Activated CD8-positive, alpha-beta T cell treated with anti-CD3 and anti-CD28 coated beads for 36 hours (primary cell): ENCODE data around the gene BABAM1. TPM values are rescaled to one million over a fixed set of nuclear protein-coding genes. Genes with fewer than 3 reads are reported as not detected.
A peak's percentile ranks its signal among the peaks of the same experiment; 100 is the strongest.
"Not testable (repeated sequence)": the region's sequence is repeated elsewhere in the genome, so short reads cannot be mapped to it uniquely, and the experiment has no call there.

Source experiments
- ATAC-seq: fragments of 200-7000 bp; cut with Tn5 transposase; one replicate; pipeline ENCODE4 v1.10.0; 2021; ENCODE audit warnings: mild to moderate bottlenecking, moderate library complexity
- CTCF ChIA-PET: fragments of 350-600 bp; sonication (Branson Sonifier 250); formaldehyde crosslinking; loops from one replicate; lab custom pipeline; 2021; ENCODE audit warnings: antibody characterized with exemption; lab: Charles Lee
- POLR2A ChIA-PET: fragments of 350-600 bp; sonication (Branson Sonifier 250); formaldehyde crosslinking; loops from one replicate; lab custom pipeline; 2021; ENCODE audit warnings: antibody characterized with exemption; lab: Charles Lee
- DNase-seq: peaks from one replicate; pipeline ENCODE4 v3.0.0-alpha.2; 2020
- H3K27ac Mint-ChIP-seq: one replicate; pipeline ENCODE4 v1.8.0; 2021; ENCODE audit warnings: mild to moderate bottlenecking, mixed read lengths
- H3K27me3 Mint-ChIP-seq: one replicate; pipeline ENCODE4 v1.8.0; 2021; ENCODE audit warnings: mixed read lengths
- H3K36me3 Mint-ChIP-seq: one replicate; pipeline ENCODE4 v1.8.0; 2021; ENCODE audit warnings: low read depth, mixed read lengths
- H3K4me1 Mint-ChIP-seq: one replicate; pipeline ENCODE4 v1.8.0; 2021; ENCODE audit warnings: low read depth, mixed read lengths
- H3K4me3 Mint-ChIP-seq: one replicate; pipeline ENCODE4 v1.8.0; 2021; ENCODE audit warnings: mild to moderate bottlenecking, moderate library complexity, mixed read lengths
- H3K9me3 Mint-ChIP-seq: one replicate; pipeline ENCODE4 v1.8.0; 2021; ENCODE audit warnings: mixed read lengths
- intact Hi-C: fragments of 100-400 bp; cut with micrococcal nuclease; formaldehyde crosslinking; loops from one replicate; pipeline ENCODE4 v1.10.0; 2022
- total RNA-seq, 2 experiments: library from RNA; stranded (reverse); gene quantifications; one replicate each; pipeline ENCODE4 v1.2.3, GENCODE V29; 2021
- TF ChIP-seq, protein P1 (sequence below): fragments of 200-600 bp; IDR thresholded peaks from one replicate; pipeline ENCODE4 v1.8.0; 2022; ENCODE audit warnings: antibody characterized with exemption, mild to moderate bottlenecking

Gene BABAM1
- total RNA-seq, 2 experiments from 2014 or later = 105 to 106 TPM

DNA sequence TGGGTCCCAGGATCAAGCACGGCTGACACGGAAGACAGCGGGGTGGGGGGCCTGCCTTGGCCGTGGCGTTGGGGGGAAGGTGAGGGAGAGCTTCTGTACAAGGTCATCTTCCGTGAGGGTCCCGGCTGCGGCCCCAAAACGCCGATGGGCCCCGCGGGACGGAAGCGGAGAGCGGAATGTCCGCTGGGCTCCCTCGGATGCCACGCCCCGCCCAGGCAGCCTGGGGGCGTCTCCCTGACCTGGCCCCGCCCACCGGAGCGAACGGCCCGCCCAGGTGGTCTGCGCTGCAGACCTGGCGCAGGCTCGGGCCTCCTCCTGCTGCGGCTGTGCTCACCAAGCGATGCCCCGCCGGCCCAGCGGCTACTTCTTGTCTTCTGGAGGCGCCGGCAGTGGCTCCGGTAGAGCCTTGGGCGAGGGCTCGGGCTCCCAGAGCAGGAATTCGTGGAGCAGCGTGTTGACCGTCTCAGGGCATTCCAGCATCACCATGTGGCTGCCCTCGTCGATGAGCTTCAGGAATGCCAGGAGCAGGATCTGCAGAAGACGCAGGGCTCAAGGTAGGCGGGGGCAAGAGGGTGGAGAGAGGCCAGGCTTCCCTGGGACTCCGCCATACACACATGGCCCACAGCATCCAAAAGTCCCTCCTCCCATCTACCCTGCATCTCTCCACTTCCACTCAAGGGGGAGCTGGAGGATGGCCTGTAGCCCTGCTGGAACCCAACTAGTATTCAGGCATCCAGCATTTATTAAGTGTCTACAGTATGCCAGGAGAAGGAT lies 25.2 kb downstream of the BABAM1 start:
- intact Hi-C loops = no loop called here
- H3K27me3 Mint-ChIP-seq = no peaks in the 10 kb centered on the region
- peaks cover 5% of the 10 kb centered on the region for H3K36me3 Mint-ChIP-seq
- ATAC-seq (peak; percentile 97), DNase-seq (peak; percentile 87)
- peak overlapping the region; percentile 85 for H3K27ac Mint-ChIP-seq
- H3K9me3 Mint-ChIP-seq = no peaks in the 10 kb centered on the region
- ChIA-PET CTCF (interaction anchor here (0.6 to 4.9 kb wide), 14 partner anchors 10 to 127 kb away, joined by 3 to 34 read pairs (median 4); partner anchors contain the start of genes ABHD8, ANKLE1, ANO8 and BABAM1), POLR2A (interaction anchor here (0.6 to 4.9 kb wide), 8 partner anchors 11 to 163 kb away, joined by 3 to 41 read pairs (median 6); partner anchors contain the start of genes ABHD8, ANKLE1, BABAM1 and DDA1)
- peaks cover 7% of the 10 kb centered on the region for H3K4me1 Mint-ChIP-seq
- TF ChIP-seq, protein P1, sequence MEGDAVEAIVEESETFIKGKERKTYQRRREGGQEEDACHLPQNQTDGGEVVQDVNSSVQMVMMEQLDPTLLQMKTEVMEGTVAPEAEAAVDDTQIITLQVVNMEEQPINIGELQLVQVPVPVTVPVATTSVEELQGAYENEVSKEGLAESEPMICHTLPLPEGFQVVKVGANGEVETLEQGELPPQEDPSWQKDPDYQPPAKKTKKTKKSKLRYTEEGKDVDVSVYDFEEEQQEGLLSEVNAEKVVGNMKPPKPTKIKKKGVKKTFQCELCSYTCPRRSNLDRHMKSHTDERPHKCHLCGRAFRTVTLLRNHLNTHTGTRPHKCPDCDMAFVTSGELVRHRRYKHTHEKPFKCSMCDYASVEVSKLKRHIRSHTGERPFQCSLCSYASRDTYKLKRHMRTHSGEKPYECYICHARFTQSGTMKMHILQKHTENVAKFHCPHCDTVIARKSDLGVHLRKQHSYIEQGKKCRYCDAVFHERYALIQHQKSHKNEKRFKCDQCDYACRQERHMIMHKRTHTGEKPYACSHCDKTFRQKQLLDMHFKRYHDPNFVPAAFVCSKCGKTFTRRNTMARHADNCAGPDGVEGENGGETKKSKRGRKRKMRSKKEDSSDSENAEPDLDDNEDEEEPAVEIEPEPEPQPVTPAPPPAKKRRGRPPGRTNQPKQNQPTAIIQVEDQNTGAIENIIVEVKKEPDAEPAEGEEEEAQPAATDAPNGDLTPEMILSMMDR = peak; percentile 81
- peak overlapping the region; percentile 90 for H3K4me3 Mint-ChIP-seq

DNA sequence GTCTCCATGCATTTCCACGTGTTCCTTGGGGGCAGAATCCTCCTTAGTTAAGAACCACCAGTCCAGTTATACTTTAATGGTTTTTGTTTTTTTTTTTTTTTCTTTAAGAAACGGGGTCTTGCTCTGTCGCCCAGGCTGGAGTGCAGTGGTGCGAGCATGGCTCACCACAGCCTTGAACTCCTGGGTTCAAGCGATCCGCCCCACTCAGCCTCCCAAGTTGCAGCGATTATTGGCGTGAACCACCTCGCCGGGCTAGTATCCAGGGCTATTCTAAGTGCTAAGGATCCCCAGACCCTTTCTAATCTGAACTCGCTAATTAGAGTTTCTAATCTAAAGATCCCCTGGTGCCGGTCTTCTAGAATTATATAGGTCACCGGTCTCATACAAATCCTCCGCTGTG lies 26.4 kb downstream of the BABAM1 start:
- H3K4me3 Mint-ChIP-seq = no peak overlapping the region
- H3K4me1 Mint-ChIP-seq = peaks cover 7% of the 10 kb centered on the region
- H3K27me3 Mint-ChIP-seq = no peaks in the 10 kb centered on the region
- TF ChIP-seq, protein P1 = no peak
- peaks cover 11% of the 10 kb centered on the region for H3K36me3 Mint-ChIP-seq
- ATAC-seq (no peak), DNase-seq (no peak)
- peaks cover 4% of the 10 kb centered on the region for H3K9me3 Mint-ChIP-seq
- intact Hi-C loops = no loop called here
- no peak overlapping the region for H3K27ac Mint-ChIP-seq
- POLR2A ChIA-PET = interaction anchor here (0.6 to 4.9 kb wide), 6 partner anchors 11 to 112 kb away, joined by 3 to 41 read pairs (median 4); partner anchors contain the start of genes ABHD8, ANKLE1, BST2 and MRPL34
- CTCF ChIA-PET = interaction anchor here (0.8 to 4.9 kb wide), 10 partner anchors 11 to 97 kb away, joined by 3 to 34 read pairs (median 4); partner anchors contain the start of genes ABHD8, ANKLE1, BABAM1 and DDA1

DNA sequence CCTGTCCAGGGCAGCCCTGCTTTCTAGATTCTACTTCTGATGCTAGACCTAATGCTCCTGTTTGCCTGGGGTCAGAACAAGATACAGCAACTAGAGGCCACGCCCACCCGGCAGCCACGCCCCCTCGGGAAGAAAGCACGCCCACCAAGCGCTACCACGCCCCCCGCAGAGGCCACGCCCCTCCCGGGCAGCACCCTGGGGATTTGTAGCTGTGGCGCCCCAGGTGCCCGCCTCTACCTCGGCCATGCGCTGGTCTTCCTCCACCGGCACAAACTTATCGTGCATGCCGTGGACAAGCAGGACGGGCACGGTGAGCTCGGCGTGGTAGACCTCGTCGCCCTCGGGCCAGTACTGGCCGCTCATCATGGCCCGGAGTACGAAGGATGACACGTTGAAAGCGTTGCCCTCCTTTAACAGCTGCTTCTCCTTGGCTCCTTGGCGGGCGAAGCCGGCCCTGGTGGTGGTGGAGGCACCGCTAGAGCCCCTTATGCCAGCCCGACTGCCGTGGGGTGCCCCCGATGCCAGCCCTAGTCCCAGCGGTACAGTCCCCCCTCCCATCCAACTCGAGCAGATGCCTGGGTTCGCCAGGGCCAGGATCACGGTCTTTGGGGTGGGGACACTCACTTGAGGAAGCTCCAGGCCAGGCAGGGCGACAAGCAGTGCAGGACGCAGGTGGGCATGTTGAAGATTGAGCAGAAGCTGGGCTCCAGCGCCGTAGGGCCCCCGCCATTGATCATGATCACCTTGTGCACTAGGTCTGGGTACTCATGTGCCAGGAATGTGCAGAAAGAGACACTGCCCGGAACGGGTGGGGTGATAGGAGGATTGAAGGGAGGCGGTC lies 27.0 kb downstream of the BABAM1 start:
- CTCF ChIA-PET = interaction anchor here (4.1 to 4.9 kb wide), 2 partner anchors 10 to 12 kb away, joined by 27 to 34 read pairs; partner anchors contain the start of genes ABHD8, ANKLE1 and MRPL34
- H3K36me3 Mint-ChIP-seq = peaks cover 13% of the 10 kb centered on the region
- ATAC-seq (no peak), DNase-seq (peak; percentile 70)
- POLR2A ChIA-PET = interaction anchor here (1.1 to 4.9 kb wide), 5 partner anchors 10 to 112 kb away, joined by 3 to 41 read pairs (median 5); partner anchors contain the start of genes ABHD8, ANKLE1, BST2 and MRPL34
- H3K4me3 Mint-ChIP-seq = no peak overlapping the region
- no peaks in the 10 kb centered on the region for H3K27me3 Mint-ChIP-seq
- TF ChIP-seq, protein P1 = no peak
- peaks cover 4% of the 10 kb centered on the region for H3K9me3 Mint-ChIP-seq
- peaks cover 7% of the 10 kb centered on the region for H3K4me1 Mint-ChIP-seq
- intact Hi-C loops = no loop called here
- no peak overlapping the region for H3K27ac Mint-ChIP-seq

DNA sequence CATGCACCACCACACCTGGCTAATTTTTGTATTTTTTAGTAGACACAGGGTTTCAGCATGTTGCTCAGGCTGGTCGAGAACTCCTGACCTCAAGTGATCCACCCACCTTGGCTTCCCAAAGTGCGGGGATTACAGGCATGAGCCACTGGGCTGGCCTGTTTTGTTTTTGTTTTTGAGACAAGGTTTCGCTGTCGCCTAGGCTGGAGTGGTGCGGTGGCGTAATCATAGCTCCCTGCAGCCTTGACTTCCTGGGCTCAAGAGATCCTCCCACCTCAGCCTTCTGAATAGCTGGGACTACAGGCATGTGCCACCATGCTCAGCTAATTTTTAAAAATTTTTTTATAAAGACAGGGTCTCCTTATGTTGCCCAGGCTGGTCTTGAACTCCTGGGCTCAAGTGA lies 28.3 kb downstream of the BABAM1 start:
- CTCF ChIA-PET = interaction anchor here (1.0 kb wide), 1 partner anchor 60 kb away, joined by 3 read pairs; no protein-coding TSS in a partner anchor
- H3K9me3 Mint-ChIP-seq, H3K27me3 Mint-ChIP-seq, ATAC-seq, H3K4me3 Mint-ChIP-seq, POLR2A ChIA-PET, DNase-seq, intact Hi-C loops, H3K4me1 Mint-ChIP-seq, H3K27ac Mint-ChIP-seq: not testable (repeated sequence)
- peaks cover 13% of the 10 kb centered on the region for H3K36me3 Mint-ChIP-seq

DNA sequence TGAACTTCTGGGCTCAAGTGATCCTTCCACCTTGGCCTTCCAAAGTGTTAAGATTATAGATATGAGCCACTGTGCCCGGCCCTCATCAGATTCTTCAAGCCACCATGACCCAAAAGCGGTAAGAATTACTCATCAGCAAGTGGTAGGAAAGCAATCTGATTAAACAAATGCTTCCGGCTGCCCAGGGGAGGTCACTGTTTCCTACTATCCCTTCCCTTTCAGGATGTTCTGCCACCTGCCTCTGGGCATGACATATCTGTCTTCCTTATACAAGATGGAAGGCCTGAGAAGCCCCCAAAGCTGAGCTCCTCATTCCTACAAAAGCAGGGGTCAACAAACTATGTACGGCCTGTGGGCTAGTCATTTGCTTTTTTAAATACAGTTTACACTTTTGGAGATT lies 29.0 kb downstream of the BABAM1 start:
- Mint-ChIP-seq H3K4me1 (peaks cover 7% of the 10 kb centered on the region), H3K4me3 (no peak overlapping the region), H3K27ac (peak overlapping the region; percentile 5), H3K36me3 (peaks cover 13% of the 10 kb centered on the region), H3K9me3 (peaks cover 4% of the 10 kb centered on the region), H3K27me3 (no peaks in the 10 kb centered on the region)
- POLR2A ChIA-PET = no interaction called here
- TF ChIP-seq, protein P1 = no peak
- DNase-seq (peak; percentile 47), ATAC-seq (no peak)
- CTCF ChIA-PET = interaction anchor here (1.0 kb wide), 1 partner anchor 61 kb away, joined by 3 read pairs; no protein-coding TSS in a partner anchor
- intact Hi-C loops = no loop called here
